ENCODE measurements around the gene KRTAP12-2. TPM values are rescaled to one million over a fixed set of nuclear protein-coding genes. Genes with fewer than 3 reads are reported as not detected.

The KRTAP12-2 gene
- total RNA-seq, 2 donors from 2014 or later, result not detected

DNA sequence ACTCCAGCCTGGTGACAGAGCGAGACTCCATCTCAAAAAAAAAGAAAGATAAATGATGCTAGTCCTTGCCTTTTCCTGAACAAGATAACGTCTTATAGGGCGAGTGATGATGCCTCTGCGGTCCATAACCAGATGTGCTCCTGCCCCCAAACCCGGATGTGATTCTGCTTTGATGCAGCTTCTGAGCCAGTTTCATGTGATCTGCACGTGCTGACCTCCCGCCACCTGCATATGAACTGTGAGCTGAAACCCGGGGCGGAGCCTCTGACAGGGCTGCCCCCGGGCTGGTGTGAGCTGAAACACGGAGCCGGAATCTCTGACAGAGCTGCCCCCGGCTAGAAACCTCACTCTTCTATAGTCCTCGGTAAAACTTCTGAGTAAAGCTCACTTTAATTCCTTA is 13.6 kb downstream of the KRTAP12-2 start:
- Histone ChIP-seq H3K4me1 (replicated peaks) (no peaks in the 10 kb centered on the region), H3K9me3 (no peaks in the 10 kb centered on the region), H3K27me3 (replicated peaks; ENCODE audit: insufficient read depth) (no peaks in the 10 kb centered on the region), H3K4me3 (no peak overlapping the region), H3K27ac (no peak overlapping the region), H3K36me3 (no peaks in the 10 kb centered on the region)
- WGBS, result 65% methylated on average over 14 of the region's 14 CpGs
- intact Hi-C loops (cut with DNase I), result no loop called here
- TF ChIP-seq, protein P1, sequence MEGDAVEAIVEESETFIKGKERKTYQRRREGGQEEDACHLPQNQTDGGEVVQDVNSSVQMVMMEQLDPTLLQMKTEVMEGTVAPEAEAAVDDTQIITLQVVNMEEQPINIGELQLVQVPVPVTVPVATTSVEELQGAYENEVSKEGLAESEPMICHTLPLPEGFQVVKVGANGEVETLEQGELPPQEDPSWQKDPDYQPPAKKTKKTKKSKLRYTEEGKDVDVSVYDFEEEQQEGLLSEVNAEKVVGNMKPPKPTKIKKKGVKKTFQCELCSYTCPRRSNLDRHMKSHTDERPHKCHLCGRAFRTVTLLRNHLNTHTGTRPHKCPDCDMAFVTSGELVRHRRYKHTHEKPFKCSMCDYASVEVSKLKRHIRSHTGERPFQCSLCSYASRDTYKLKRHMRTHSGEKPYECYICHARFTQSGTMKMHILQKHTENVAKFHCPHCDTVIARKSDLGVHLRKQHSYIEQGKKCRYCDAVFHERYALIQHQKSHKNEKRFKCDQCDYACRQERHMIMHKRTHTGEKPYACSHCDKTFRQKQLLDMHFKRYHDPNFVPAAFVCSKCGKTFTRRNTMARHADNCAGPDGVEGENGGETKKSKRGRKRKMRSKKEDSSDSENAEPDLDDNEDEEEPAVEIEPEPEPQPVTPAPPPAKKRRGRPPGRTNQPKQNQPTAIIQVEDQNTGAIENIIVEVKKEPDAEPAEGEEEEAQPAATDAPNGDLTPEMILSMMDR (IDR thresholded peaks at IDR 0.05), result no peak
- TF ChIP-seq POLR2AphosphoS5 (IDR thresholded peaks at IDR 0.05) (no peak), POLR2A (IDR thresholded peaks at IDR 0.05) (no peak)
- DNase-seq (ENCODE audit: low spot score), result no peak

DNA sequence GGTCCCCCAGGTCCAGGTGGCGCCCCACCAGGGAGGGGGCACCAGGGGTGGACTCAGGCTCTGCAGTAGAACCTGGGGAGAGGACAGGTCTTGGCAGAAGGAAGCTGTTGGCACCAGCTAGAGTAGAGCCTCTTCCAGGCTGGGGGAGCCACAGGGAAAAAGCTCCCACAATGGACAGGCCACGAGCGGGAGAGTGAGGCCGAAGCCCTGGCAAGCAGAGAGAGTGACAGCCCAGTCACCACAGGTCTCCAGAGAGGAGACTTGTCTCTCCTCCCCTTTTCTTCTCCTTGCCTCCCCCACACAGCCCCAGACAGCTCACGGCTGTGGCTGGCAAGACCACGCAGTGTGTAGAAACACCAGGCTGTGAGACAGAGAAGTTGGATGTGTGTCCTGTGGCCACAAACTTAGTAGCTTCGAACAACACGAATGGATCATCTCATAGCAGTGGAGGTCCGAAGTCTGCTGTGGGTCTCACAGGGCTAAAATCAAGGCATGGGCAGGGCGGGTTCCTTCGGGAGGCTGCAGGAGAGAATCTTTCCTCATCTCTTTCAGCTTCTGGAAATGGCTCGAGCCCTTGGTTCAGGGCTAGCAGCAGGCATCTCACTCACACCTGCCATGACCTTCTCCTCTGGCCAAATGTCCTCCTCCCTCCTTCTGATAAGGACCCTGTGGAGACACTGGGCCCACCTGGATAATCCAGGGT is 15.6 kb downstream of the KRTAP12-2 start:
- intact Hi-C loops (cut with DNase I), result no loop called here
- no peaks in the 10 kb centered on the region for H3K36me3 ChIP-seq
- H3K4me1 ChIP-seq (replicated peaks), result no peaks in the 10 kb centered on the region
- WGBS, result 91% methylated on average over 12 of the region's 12 CpGs
- H3K27me3 ChIP-seq (replicated peaks; ENCODE audit: insufficient read depth), result no peaks in the 10 kb centered on the region
- TF ChIP-seq POLR2AphosphoS5 (IDR thresholded peaks at IDR 0.05), result no peak
- TF ChIP-seq, protein P1 (IDR thresholded peaks at IDR 0.05), result no peak
- no peak for TF ChIP-seq POLR2A (IDR thresholded peaks at IDR 0.05)
- no peak for DNase-seq (ENCODE audit: low spot score)
- H3K9me3 ChIP-seq, result no peaks in the 10 kb centered on the region
- H3K4me3 ChIP-seq, result no peak overlapping the region
- no peak overlapping the region for H3K27ac ChIP-seq

DNA sequence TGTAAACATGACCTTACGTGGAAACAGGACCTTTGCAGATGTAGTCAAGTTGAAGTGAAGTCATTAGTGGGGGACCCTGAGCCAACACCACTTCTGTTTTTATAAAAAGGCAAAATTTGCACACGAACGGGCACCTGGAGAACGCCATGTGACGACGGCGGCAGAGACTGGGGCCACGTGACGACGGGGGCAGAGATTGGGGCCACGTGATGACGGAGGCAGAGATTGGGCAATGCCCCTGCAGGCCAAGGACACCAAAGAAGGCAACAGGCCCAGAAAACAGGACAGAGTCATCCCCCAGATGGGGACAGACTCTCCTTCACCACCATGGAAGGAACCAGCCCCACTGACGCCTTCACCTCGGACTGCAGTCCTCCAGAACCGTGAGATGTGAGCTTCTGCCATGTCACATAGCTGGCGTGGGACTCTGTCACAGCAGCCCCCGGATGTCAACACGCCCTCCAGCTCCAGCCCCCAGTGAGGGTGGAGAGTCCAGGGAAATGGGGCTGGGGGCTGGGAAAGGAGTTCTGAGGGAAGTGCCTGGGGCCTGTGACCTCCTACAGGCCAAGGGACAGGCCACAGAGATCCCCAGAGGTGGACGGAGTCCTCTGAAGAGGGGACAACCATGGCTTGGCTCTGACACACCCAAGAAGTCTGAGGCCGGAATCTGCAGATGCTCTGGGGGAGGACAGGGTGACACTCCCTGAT is 16.3 kb downstream of the KRTAP12-2 start:
- H3K4me3 ChIP-seq, result no peak overlapping the region
- intact Hi-C loops (cut with DNase I), result no loop called here
- H3K27ac ChIP-seq, result no peak overlapping the region
- no peaks in the 10 kb centered on the region for H3K36me3 ChIP-seq
- TF ChIP-seq POLR2A (IDR thresholded peaks at IDR 0.05) (no peak), POLR2AphosphoS5 (IDR thresholded peaks at IDR 0.05) (no peak)
- TF ChIP-seq, protein P1 (IDR thresholded peaks at IDR 0.05), result no peak
- WGBS, result 88% methylated on average over 20 of the region's 20 CpGs
- no peaks in the 10 kb centered on the region for H3K27me3 ChIP-seq (replicated peaks; ENCODE audit: insufficient read depth)
- no peak for DNase-seq (ENCODE audit: low spot score)
- H3K4me1 ChIP-seq (replicated peaks), result no peaks in the 10 kb centered on the region
- H3K9me3 ChIP-seq, result no peaks in the 10 kb centered on the region

DNA sequence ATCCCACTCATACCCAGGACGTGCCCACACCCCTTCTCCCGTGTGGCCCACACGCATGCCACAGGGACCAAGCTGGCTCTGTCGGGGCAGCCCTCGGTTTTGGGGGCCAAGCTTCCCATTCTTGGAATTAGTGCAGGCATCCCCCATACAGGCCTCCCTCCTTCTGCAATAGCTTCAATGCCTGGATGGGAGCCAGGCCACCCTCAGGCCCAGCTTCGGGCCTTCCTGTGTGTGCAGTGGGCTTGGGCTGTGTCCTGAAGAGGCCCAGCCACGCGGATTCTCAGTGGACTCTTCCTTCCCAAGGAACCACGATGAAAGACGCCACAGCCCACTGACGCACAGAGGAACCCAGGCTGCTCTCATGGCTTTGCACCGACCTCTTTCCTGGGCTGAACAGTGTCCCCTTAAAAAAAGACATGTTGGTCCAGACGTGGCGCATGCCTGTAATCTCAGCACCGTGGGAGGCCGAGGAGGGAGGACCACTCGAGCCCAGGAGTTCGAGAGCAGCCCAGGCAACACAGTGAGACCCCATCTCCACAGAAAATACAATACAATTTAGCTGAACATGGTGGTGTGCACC is 17.1 kb downstream of the KRTAP12-2 start:
- Histone ChIP-seq H3K27me3 (replicated peaks; ENCODE audit: insufficient read depth) (no peaks in the 10 kb centered on the region), H3K4me3 (no peak overlapping the region), H3K27ac (no peak overlapping the region), H3K4me1 (replicated peaks) (no peaks in the 10 kb centered on the region), H3K9me3 (no peaks in the 10 kb centered on the region), H3K36me3 (no peaks in the 10 kb centered on the region)
- intact Hi-C loops (cut with DNase I), result no loop called here
- TF ChIP-seq POLR2A (IDR thresholded peaks at IDR 0.05), result no peak
- no peak for TF ChIP-seq POLR2AphosphoS5 (IDR thresholded peaks at IDR 0.05)
- TF ChIP-seq, protein P1 (IDR thresholded peaks at IDR 0.05), result no peak
- 85% methylated on average over 18 of the region's 18 CpGs for WGBS
- DNase-seq (ENCODE audit: low spot score), result no peak

All from prostate gland (tissue), 2 donors.